Activated CD8-positive, alpha-beta memory T cell treated with anti-CD3 and anti-CD28 coated beads for 36 hours (primary cell): ENCODE results near the gene MPP3. TPM values are rescaled to one million over a fixed set of nuclear protein-coding genes. Genes with fewer than 3 reads are reported as not detected.

Experiments used
- CTCF ChIA-PET: fragments of 350-600 bp; sonication (Branson Sonifier 250); formaldehyde crosslinking; loops from one replicate; lab custom pipeline; 2021; ENCODE audit warnings: antibody characterized with exemption; lab: Charles Lee
- POLR2A ChIA-PET: fragments of 350-600 bp; sonication (Branson Sonifier 250); formaldehyde crosslinking; loops from one replicate; lab custom pipeline; 2021; ENCODE audit warnings: antibody characterized with exemption; lab: Charles Lee
- total RNA-seq, 2 experiments: library from RNA; stranded (reverse); gene quantifications; one replicate each; pipeline ENCODE4 v1.2.3, GENCODE V29; 2021

Gene MPP3
- total RNA-seq, 2 experiments from 2014 or later, result 0.40 to 0.78 TPM

DNA sequence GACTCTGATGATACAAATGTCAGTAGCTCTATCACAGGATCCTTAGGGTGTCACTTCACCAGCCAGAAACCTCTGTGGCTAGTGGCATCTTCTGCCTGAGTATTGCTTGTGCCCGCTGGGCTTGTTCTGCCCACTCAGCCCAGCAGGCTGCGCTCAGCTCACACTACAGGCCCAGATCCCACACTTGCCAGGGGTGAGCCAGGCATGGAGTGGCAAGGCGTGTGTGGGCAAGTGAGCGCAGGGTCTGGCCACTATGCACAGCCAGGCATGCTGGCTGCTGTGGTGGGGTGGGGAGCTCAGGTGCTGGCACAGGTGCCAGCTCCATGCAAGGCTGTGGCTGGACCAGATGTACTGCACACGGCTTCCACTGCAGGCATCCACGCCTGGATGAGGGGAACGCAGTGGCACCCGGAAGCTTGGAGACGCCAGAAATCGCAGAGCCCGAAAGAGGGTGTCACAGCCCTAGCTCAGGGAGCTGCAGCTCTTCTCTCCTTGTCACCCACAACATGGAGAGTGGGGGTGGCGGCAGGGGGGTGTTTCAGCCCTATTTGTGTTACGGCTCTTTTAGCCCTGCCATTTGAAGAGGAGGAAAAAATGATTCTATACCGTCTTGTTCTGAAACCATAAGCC lies 42.5 kb downstream of the MPP3 start:
- ChIA-PET POLR2A (no interaction called here), CTCF (interaction anchor here (0.9 kb wide), 1 partner anchor 96 kb away, joined by 3 read pairs; no protein-coding TSS in a partner anchor)

DNA sequence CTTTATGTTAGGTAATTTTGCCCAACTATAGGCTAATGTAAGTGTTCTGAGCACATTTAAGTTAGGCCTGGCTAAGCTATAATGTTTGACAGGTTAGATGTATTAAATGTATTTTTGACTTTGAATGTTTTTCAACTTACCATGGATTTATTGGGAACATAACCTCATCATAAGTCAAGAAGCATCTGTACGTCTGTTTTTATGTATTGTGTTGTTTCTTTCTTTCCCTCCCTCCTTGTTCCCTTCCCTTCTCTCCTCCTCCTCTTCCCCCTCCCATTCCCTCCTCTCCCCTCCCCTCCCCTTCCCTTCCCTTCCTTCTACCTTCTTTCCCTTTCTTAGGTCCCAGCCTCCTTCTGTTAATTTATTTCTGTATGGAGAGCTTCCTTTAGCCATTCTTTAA lies 43.5 kb downstream of the MPP3 start:
- POLR2A ChIA-PET, result no interaction called here

GRCh38 chr17:43788540-43788939 lies 44.4 kb downstream of the MPP3 start:
- CTCF ChIA-PET, result no interaction called here
- POLR2A ChIA-PET, result no interaction called here

More for the DNA sequence above, 43.5 kb downstream of the MPP3 start:
- CTCF ChIA-PET, result interaction anchor here (0.9 kb wide), 1 partner anchor 95 kb away, joined by 3 read pairs; no protein-coding TSS in a partner anchor

GRCh38 chr17:43787728-43788127 lies 45.2 kb downstream of the MPP3 start:
- ChIA-PET POLR2A (no interaction called here), CTCF (no interaction called here)

DNA sequence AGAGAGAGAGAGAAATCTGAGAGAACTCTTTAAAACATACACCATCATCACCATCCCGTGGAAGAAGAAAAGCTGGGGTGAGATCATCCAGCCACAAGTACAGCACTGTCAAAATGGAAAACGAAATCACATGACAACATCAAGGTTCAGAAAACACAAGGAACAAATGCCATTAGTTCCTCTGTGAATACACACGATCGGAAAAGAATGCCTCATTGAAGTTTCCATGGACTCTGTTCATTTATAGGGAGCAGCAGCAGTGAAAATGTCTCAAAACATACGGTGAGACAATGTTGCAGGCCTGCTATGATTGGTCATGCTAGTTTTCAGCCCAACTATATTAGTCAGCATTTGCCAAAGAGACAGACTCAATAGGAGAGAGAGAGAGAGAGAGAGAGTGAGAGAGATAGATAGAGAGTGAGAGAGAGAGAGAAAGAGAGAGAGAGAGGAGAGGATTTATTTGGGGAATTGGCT lies 48.3 kb downstream of the MPP3 start:
- POLR2A ChIA-PET, result no interaction called here
- CTCF ChIA-PET, result interaction anchor here (1.3 kb wide), 1 partner anchor 18 kb away, joined by 4 read pairs; no protein-coding TSS in a partner anchor

GRCh38 chr17:43784068-43784467 lies 48.9 kb downstream of the MPP3 start:
- ChIA-PET POLR2A (no interaction called here), CTCF (no interaction called here)

GRCh38 chr17:43782913-43783680 lies 49.8 kb downstream of the MPP3 start:
- POLR2A ChIA-PET, result no interaction called here

GRCh38 chr17:43780135-43780534 lies 52.8 kb downstream of the MPP3 start, which contains the start of gene CFAP97D1:
Gene CFAP97D1, plus strand, starts transcription at chr17:43780435. Its CDS starts 28 bp downstream, at chr17:43780463.
- ChIA-PET CTCF (interaction anchor here (1.2 kb wide), 1 partner anchor 14 kb away, joined by 3 read pairs; no protein-coding TSS in a partner anchor), POLR2A (no interaction called here)

More at GRCh38 chr17:43782913-43783680, 49.8 kb downstream of the MPP3 start:
- CTCF ChIA-PET, result interaction anchor here (0.6 to 1.5 kb wide), 4 partner anchors 22 to 106 kb away, joined by 3 to 4 read pairs (median 4); no protein-coding TSS in a partner anchor

DNA sequence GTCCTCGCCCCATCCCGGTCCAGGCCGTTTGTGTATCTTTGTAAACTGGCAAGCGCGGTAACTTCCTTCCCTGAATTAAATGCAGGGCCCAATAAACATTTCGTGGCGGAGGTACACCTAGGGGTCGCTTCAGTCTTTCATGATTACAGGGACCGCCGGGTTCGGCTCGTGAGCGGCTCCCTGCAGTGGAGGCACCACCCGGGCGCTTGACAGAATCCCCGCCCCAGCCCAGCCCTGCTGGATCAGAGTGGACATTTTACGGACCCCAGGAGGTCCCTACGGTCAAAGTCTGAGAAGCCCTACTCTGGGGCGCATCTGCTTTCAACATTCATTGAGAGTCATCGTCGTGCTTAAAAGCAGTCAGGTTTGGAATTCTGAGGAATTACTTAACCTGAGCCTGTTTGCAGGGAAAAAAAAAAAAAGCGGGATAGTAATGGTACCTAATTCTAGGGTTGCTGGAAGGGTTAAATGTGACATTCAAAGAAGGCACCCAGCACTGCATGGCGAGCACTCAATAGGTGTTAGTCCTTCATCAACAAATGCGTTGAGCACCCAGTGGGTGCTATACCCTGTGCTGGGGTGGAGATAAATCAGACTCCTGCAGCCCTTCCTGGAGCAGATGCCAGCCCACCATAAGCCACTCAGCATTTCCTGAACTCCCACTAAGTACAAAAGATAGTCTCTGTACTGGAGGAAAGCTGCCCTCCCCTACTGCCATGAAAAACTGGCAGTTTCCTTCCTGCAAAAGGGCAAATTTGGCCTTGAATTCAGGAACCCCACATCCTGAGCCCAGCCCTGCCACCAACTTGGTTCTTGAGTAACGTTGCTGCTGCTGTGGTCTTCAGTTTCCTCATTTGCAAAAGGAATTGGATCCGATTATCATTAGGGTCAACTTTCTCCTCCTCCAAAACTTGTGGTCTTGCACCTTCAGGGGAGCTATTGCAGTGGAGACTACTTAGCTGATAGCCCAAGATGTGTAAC lies 53.5 kb downstream of the MPP3 start:
- POLR2A ChIA-PET, result no interaction called here
- CTCF ChIA-PET, result interaction anchor here (1.0 to 1.5 kb wide), 4 partner anchors 13 to 101 kb away, joined by 3 to 4 read pairs (median 3); no protein-coding TSS in a partner anchor

GRCh38 chr17:43778337-43779144 lies 54.4 kb downstream of the MPP3 start, which contains the start of gene DUSP3:
Gene DUSP3, minus strand, starts transcription at chr17:43778977. Its CDS starts 53 bp downstream, at chr17:43778924.
- ChIA-PET CTCF (interaction anchor here (1.0 to 2.2 kb wide), 5 partner anchors 12 to 102 kb away, joined by 3 to 7 read pairs (median 3); no protein-coding TSS in a partner anchor), POLR2A (interaction anchor here (0.5 kb wide), 1 partner anchor 92 kb away, joined by 6 read pairs; no protein-coding TSS in a partner anchor)

DNA sequence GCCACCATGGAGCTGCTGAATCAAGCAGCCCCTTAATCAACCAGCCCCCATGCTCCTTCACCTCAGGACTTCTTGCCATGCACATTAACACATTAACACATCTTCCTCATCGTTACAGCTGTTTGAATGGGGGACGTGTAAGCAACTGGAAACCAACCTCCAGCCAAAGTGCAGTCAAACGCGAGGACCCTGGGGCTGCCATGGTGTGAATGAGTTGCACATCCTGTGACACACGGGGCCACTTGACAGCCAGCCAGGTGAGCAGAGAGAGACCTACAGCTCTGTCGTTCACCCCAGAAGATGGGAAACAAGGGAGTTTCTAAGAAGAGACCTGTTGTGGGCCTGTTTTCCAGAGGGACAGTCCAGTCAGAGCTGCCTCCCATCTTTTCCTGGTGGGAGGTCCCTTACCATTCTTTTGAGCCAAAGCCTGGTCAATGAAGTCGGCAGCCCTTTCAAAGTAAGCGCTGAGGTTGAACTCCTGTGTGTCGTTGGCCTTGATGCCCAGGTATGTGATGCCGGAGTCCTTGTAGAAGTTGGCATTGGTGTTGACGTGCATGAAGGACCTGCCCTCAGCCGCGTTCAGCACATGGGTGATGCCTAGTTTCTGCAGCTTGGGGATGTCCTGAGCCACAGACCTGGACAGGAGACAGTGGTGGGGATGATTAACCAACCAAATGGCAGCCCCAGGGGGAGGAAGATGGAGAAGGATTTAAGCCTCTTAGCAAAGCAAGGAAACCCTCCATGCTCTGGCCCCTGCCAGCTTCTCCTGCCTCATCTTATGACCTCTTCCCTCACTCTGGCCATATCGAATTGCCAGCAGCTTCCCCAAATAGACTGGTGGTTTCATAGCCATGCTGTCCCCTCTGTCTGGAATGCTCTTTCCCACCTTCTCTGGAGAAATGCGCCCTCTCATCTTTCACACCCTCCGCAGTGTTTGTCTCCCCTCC lies 58.4 kb downstream of the MPP3 start:
- POLR2A ChIA-PET, result no interaction called here
- CTCF ChIA-PET, result interaction anchor here (0.6 to 2.4 kb wide), 5 partner anchors 8 to 80 kb away, joined by 3 to 8 read pairs (median 4); no protein-coding TSS in a partner anchor

DNA sequence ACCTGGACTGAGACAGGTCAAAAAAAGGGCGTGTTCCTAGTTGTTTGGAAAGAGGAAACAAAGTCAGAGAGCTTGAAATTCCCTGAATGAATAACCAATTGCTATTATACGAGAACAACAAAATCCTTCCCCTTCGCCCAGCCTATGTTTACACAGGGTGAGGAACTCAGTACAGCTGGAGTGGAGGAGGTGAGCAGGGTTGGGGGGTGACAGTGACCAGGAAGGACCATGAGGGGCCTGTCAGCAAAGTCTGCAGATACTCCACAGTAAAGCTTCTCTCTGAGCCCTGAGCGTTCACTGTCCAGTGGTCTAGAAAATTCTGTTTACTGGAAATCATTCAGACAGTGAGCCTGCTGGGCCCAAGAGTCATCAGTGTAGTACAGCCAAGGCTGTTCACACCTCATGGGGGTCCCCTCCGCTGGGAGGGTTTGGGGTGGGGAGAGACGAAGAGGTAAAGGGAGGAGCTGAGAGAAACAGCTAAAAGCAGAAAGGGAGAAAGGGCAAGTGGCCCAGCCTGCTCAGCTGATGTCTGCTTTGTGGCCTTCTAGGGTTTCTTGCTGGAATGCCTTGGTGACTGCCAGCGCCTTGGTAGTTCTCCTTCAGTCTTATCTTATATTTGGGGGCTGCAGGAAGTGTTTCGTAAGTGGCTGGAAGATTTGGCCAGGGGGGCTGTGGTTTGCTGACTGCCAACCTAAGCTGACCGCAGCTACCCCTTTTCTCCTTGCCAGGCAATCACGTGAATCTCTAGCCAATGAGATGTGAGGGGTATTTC lies 59.9 kb downstream of the MPP3 start:
- CTCF ChIA-PET, result interaction anchor here (0.7 to 2.4 kb wide), 4 partner anchors 10 to 1920 kb away, joined by 3 to 7 read pairs (median 4); no protein-coding TSS in a partner anchor
- POLR2A ChIA-PET, result no interaction called here

- POLR2A ChIA-PET, result no interaction called here
Measured at GRCh38 chr17:43771463-43771862, 61.5 kb downstream of the MPP3 start.

DNA sequence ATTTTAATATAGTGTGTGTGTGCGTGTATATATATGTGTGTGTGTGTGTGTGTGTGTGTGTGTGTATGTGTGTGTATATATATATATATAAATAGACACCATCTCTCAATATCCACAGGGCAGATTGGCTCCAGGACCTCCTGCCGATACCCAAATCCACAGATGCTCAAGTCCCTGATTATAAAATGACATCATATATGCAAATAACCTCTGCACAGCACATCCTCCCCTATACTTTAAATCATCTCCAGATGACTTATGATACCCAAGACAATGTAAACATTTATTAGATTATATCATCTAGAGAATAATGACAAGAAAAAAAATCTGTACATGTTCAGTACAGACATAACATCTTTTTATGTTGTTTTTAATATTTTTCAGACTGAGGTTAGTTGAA lies 62.0 kb downstream of the MPP3 start:
- POLR2A ChIA-PET, result no interaction called here
- CTCF ChIA-PET, result no interaction called here

More at GRCh38 chr17:43771463-43771862, 61.5 kb downstream of the MPP3 start:
- CTCF ChIA-PET, result interaction anchor here (0.7 kb wide), 1 partner anchor 75 kb away, joined by 3 read pairs; no protein-coding TSS in a partner anchor

GRCh38 chr17:43769859-43770258 lies 63.1 kb downstream of the MPP3 start:
- ChIA-PET POLR2A (no interaction called here), CTCF (no interaction called here)

DNA sequence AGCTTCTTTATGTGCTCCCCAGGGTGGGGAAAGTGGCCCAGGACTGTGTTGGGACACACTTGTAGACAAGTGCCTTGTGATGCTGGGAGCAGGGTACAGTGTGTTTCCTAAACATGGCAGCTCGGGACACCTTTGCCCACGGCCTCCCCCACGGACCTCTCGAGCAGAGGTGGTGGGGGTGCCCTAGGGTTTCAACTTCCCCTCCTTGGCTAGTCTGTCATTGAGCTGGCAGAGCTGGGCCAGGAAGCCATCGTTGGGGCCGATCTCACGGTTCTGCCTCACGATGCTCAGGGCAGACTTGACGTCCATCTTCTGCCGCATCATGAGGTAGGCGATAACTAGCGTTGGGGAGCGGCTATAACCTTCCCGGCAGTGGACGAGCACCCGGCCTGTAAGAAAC lies 63.5 kb downstream of the MPP3 start:
- POLR2A ChIA-PET, result no interaction called here
- CTCF ChIA-PET, result no interaction called here
